ENCODE results near the gene TIGD2. TPM values are rescaled to one million over a fixed set of nuclear protein-coding genes. Genes with fewer than 3 reads are reported as not detected.

Gene TIGD2
- 1 to 10 TPM; 2.1 to 2.5 (median 2.4) TPM for total RNA-seq

DNA sequence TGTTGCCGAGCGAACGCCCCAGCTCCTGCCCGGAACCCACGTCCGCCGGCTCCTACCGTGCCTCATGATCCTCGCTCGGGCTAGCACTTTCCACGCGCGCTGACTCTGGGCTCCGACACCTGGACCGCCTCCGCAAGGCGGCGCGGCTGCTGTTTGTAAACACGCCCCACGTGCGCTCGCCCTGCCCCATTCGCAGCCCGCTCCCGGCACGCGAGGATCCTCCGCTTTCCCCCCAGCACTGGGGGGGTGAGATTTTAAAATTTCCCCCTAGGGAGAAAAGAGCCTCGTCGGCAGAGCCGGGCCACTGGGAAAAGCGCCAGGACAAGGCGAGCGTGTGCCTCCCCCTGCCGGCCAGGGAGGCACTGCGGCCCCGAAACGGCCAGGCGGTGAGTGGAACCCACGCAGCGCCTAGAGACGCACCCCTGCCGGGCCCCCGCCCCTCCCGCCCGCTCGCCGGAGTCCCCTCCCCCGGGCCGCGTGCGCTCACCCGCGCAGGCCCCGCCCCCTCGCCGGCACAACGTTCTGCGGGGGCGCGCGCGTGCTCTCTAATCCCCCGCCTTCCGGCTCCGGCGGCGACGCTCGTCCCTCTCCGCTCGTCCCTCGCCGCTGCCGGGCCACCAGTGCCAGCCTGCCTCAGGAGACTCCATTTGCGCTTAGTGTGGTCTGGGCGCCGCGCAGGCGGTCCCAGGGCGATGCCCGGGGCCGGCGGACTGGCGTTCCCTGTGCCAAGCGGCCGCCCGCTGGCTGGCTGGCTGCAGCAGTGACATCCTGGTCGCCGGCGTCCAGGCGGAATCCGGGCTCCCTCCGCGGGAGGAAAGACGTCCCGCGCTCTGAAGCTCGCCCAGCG is at the start of gene TIGD2:
Gene TIGD2, plus strand, starts transcription at position 548 of the 847 bp plus-strand sequence. CDS start 1,442 bp downstream, outside the sequence.
- TF ChIP-seq EP300 (IDR thresholded peaks at IDR 0.05): no peak
- TF ChIP-seq, protein P1, sequence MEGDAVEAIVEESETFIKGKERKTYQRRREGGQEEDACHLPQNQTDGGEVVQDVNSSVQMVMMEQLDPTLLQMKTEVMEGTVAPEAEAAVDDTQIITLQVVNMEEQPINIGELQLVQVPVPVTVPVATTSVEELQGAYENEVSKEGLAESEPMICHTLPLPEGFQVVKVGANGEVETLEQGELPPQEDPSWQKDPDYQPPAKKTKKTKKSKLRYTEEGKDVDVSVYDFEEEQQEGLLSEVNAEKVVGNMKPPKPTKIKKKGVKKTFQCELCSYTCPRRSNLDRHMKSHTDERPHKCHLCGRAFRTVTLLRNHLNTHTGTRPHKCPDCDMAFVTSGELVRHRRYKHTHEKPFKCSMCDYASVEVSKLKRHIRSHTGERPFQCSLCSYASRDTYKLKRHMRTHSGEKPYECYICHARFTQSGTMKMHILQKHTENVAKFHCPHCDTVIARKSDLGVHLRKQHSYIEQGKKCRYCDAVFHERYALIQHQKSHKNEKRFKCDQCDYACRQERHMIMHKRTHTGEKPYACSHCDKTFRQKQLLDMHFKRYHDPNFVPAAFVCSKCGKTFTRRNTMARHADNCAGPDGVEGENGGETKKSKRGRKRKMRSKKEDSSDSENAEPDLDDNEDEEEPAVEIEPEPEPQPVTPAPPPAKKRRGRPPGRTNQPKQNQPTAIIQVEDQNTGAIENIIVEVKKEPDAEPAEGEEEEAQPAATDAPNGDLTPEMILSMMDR (IDR thresholded peaks at IDR 0.05): peak; percentile 71 to 86 (median 80)
- TF ChIP-seq POLR2A (IDR thresholded peaks at IDR 0.05; ENCODE audit: low read depth): peak; percentile 40
- TF ChIP-seq POLR2AphosphoS5 (IDR thresholded peaks at IDR 0.05): peak; percentile 69 to 86
- 0% methylated on average over 19 of the region's 101 CpGs for WGBS
- intact Hi-C loops (cut with DNase I): loop anchor here (1.0 to 5.0 kb wide), 2 partner anchors 57 to 289 kb away; no protein-coding TSS in a partner anchor

GRCh38 chr4:89064848-89065247 is 46.5 kb upstream of the TIGD2 start:
- TF ChIP-seq EP300 (IDR thresholded peaks at IDR 0.05): no peak
- TF ChIP-seq, protein P1 (IDR thresholded peaks at IDR 0.05): no peak
- TF ChIP-seq POLR2A (IDR thresholded peaks at IDR 0.05; ENCODE audit: low read depth): no peak
- no peak for TF ChIP-seq POLR2AphosphoS5 (IDR thresholded peaks at IDR 0.05)
- Histone ChIP-seq H3K27ac (replicated peaks in 1 of 4) (no peak overlapping the region), H3K4me1 (no peaks in the 10 kb centered on the region), H3K9me3 (no peaks in the 10 kb centered on the region), H3K4me3 (no peak overlapping the region), H3K36me3 (no peaks in the 10 kb centered on the region), H3K27me3 (no peaks in the 10 kb centered on the region)
- DNase-seq (ENCODE audit: extremely low spot score): no peak
- intact Hi-C loops (cut with DNase I): no loop called here
- 88% methylated on average over 3 of the region's 3 CpGs for WGBS

More for the DNA sequence above, at the start of gene TIGD2:
- no peaks in the 10 kb centered on the region for H3K9me3 ChIP-seq
- H3K27me3 ChIP-seq: no peaks in the 10 kb centered on the region
- H3K36me3 ChIP-seq: no peaks in the 10 kb centered on the region
- peaks cover 15 to 20% (median 18%) of the 10 kb centered on the region in 4 donors for H3K4me1 ChIP-seq
- H3K27ac ChIP-seq (replicated peaks in 1 of 4): peak within 1 kb of the TSS; percentile 82 to 86 (median 86)
- peak within 1 kb of the TSS; percentile 88 to 92 (median 90) for H3K4me3 ChIP-seq
- peak; percentile 94 for DNase-seq (ENCODE audit: extremely low spot score)

DNA sequence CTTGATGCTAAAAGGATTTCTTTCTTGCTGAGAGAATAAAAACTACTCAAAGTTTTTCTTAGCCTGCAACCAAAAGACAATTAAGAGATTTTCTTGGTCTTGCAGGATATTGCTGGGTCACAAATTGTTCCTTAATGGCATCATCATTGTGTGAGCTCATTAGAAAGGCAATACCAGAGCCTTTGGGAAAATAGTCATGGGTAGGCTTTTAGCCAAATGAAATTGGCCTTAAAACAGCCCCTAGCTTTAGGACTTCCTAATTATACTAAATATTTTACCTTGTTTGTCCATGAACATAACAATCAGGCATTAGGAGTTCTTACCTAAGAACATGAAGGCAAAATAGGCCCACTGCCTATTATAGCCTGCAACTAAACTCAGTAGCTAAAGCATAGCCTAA is 43.9 kb upstream of the TIGD2 start:
- no peaks in the 10 kb centered on the region for H3K27me3 ChIP-seq
- TF ChIP-seq POLR2AphosphoS5 (IDR thresholded peaks at IDR 0.05) (no peak), EP300 (IDR thresholded peaks at IDR 0.05) (no peak), POLR2A (IDR thresholded peaks at IDR 0.05; ENCODE audit: low read depth) (no peak)
- TF ChIP-seq, protein P1 (IDR thresholded peaks at IDR 0.05): no peak
- H3K9me3 ChIP-seq: no peaks in the 10 kb centered on the region
- no peak overlapping the region for H3K4me3 ChIP-seq
- H3K4me1 ChIP-seq: no peaks in the 10 kb centered on the region
- no peaks in the 10 kb centered on the region for H3K36me3 ChIP-seq
- no peak for DNase-seq (ENCODE audit: extremely low spot score)
- H3K27ac ChIP-seq (replicated peaks in 1 of 4): no peak overlapping the region
- intact Hi-C loops (cut with DNase I): no loop called here

DNA sequence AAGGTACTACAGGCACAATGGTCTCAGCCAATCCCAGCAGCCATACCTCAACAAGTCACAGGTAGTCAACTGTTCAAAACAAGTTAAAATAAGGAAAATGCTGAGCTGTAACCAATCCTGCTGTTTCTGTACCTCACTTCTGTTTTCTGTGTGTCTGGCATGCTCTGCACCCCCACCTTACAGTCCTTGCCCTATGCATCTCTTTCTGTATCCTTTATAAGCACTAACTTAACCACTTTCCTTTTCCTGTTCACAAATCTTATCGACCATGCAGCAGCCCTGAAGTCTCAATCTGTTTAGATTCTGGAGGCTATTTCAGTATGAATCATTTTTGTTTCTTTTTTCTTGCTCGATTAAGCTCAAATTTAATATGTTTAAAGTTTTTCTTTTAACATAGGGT is 41.9 kb upstream of the TIGD2 start:
- Histone ChIP-seq H3K9me3 (no peaks in the 10 kb centered on the region), H3K4me3 (no peak overlapping the region), H3K36me3 (no peaks in the 10 kb centered on the region), H3K27me3 (no peaks in the 10 kb centered on the region), H3K27ac (replicated peaks in 1 of 4) (no peak overlapping the region), H3K4me1 (no peaks in the 10 kb centered on the region)
- TF ChIP-seq, protein P1 (IDR thresholded peaks at IDR 0.05): no peak
- no peak for TF ChIP-seq POLR2A (IDR thresholded peaks at IDR 0.05; ENCODE audit: low read depth)
- TF ChIP-seq EP300 (IDR thresholded peaks at IDR 0.05): no peak
- no peak for DNase-seq (ENCODE audit: extremely low spot score)
- 46% methylated on average over 2 of the region's 2 CpGs for WGBS
- intact Hi-C loops (cut with DNase I): no loop called here

Measured in esophagus muscularis mucosa (tissue), 4 donors.